CD4-positive, alpha-beta T cell (primary cell): ENCODE data around the gene MDM2. TPM values are rescaled to one million over a fixed set of nuclear protein-coding genes. Genes with fewer than 3 reads are reported as not detected.

Source experiments
- ATAC-seq: fragments of 200-7000 bp; cut with Tn5 transposase; one replicate; pipeline ENCODE4 v1.10.0; 2022; ENCODE audit warnings: mild to moderate bottlenecking; ENCODE audit not compliant: poor library complexity
- CTCF ChIA-PET: fragments of 350-600 bp; sonication (Branson Sonifier 250); formaldehyde crosslinking; loops from one replicate; lab custom pipeline; 2021; ENCODE audit warnings: antibody characterized with exemption, inconsistent platforms; lab: Charles Lee
- POLR2A ChIA-PET: fragments of 350-600 bp; sonication (Branson Sonifier 250); formaldehyde crosslinking; loops from one replicate; lab custom pipeline; 2021; ENCODE audit warnings: antibody characterized with exemption, inconsistent platforms; lab: Charles Lee
- DNase-seq, 14 experiments: peaks; one replicate each; pipeline ENCODE4 v3.0.0-alpha.2; 2013 to 2020; ENCODE audit warnings: mixed read lengths in 2 of 14
- H3K27ac ChIP-seq, 2 donors: one replicate each; pipeline versions ENCODE4 v1.5.1 to v1.7.0; 2013; ENCODE audit warnings: low read length in 2 of 2, low read depth in 1 of 2, mild to moderate bottlenecking in 1 of 2
- H3K27me3 ChIP-seq, 2 experiments: 1 replicate in 1 of 2; 2 replicates in 1 of 2; pipeline versions ENCODE4 v1.6.1 to v1.7.0; 2013; ENCODE audit warnings: low read length in 2 of 2, control low read depth in 1 of 2, mild to moderate bottlenecking in 1 of 2, moderate library complexity in 1 of 2; ENCODE audit not compliant: insufficient read depth in 2 of 2, control insufficient read depth in 1 of 2
- H3K36me3 ChIP-seq: one replicate; pipeline ENCODE4 v1.6.1; 2013; ENCODE audit warnings: low read length, control low read depth; ENCODE audit not compliant: insufficient read depth
- H3K4me1 ChIP-seq: one replicate; pipeline ENCODE4 v1.6.1; 2013; ENCODE audit warnings: low read length, control low read depth; ENCODE audit not compliant: insufficient read depth
- H3K4me3 ChIP-seq: one replicate; pipeline ENCODE4 v1.5.1; 2013; ENCODE audit warnings: mild to moderate bottlenecking, low read length, moderate library complexity
- H3K9me3 ChIP-seq, 2 experiments: 1 replicate in 1 of 2; 2 replicates in 1 of 2; pipeline versions ENCODE4 v1.6.1 to v1.7.0; 2013; ENCODE audit warnings: low read length in 2 of 2, mild to moderate bottlenecking in 2 of 2, control low read depth in 1 of 2, moderate library complexity in 1 of 2; ENCODE audit not compliant: control insufficient read depth in 1 of 2, insufficient read depth in 1 of 2
- H3K27ac Mint-ChIP-seq: one replicate; pipeline ENCODE4 v1.8.0; 2020; ENCODE audit warnings: mixed read lengths
- H3K27me3 Mint-ChIP-seq: one replicate; pipeline ENCODE4 v1.8.0; 2021; ENCODE audit warnings: mixed read lengths
- H3K36me3 Mint-ChIP-seq: one replicate; pipeline ENCODE4 v1.8.0; 2021; ENCODE audit warnings: low read depth, mixed read lengths
- H3K4me1 Mint-ChIP-seq: one replicate; pipeline ENCODE4 v1.8.0; 2021; ENCODE audit warnings: low read depth, mixed read lengths
- H3K4me3 Mint-ChIP-seq: one replicate; pipeline ENCODE4 v1.8.0; 2020; ENCODE audit warnings: mild to moderate bottlenecking, mixed read lengths
- H3K9me3 Mint-ChIP-seq: one replicate; pipeline ENCODE4 v1.8.0; 2020; ENCODE audit warnings: mixed read lengths
- CTCF ChIP-seq: fragments of 200-600 bp; IDR thresholded peaks from one replicate; pipeline ENCODE4 v1.8.0; 2022; ENCODE audit warnings: antibody characterized with exemption, mild to moderate bottlenecking
- intact Hi-C, 2 experiments: fragments of 100-400 bp; cut with DNase I in 1 of 2; cut with micrococcal nuclease in 1 of 2; formaldehyde crosslinking; loops; one replicate each; pipeline versions ENCODE4 v1.15.1 to v1.9.0; 2023 to 2025; cut with DNase I, micrococcal nuclease
- total RNA-seq, 174 experiments: library from RNA in 2 of 174; stranded (reverse) in 2 of 174; gene quantifications; one replicate each; pipeline ENCODE4 v1.2.3 and lab custom pipeline; 2021 to 2026

The MDM2 gene
- total RNA-seq, 2 experiments from 2014 or later, result 90.8 TPM

GRCh38 chr12:68793975-68794652 is 13.9 kb upstream of the MDM2 start:
- no peaks in the 10 kb centered on the region for H3K9me3 ChIP-seq
- no peaks in the 10 kb centered on the region for H3K36me3 ChIP-seq
- H3K4me1 Mint-ChIP-seq, result no peaks in the 10 kb centered on the region
- H3K9me3 Mint-ChIP-seq, result no peaks in the 10 kb centered on the region
- TF ChIP-seq CTCF, result no peak
- ChIA-PET CTCF (no interaction called here), POLR2A (interaction anchor here (0.7 to 1.4 kb wide), 2 partner anchors 13 to 15 kb away, joined by 3 to 7 read pairs; no protein-coding TSS in a partner anchor)
- intact Hi-C loops, result no loop called here
- H3K36me3 Mint-ChIP-seq, result no peaks in the 10 kb centered on the region
- ATAC-seq (no peak), DNase-seq (no peak)
- no peaks in the 10 kb centered on the region for H3K27me3 Mint-ChIP-seq
- no peaks in the 10 kb centered on the region for H3K4me1 ChIP-seq
- H3K27me3 ChIP-seq, result no peaks in the 10 kb centered on the region
- no peak overlapping the region for H3K4me3 ChIP-seq
- H3K27ac ChIP-seq, result no peak overlapping the region
- H3K27ac Mint-ChIP-seq, result no peak overlapping the region
- H3K4me3 Mint-ChIP-seq, result no peak overlapping the region

- H3K27me3 ChIP-seq, result no peaks in the 10 kb centered on the region
- POLR2A ChIA-PET, result interaction anchor here (0.7 kb wide), 1 partner anchor 14 kb away, joined by 3 read pairs; no protein-coding TSS in a partner anchor
- no peak overlapping the region for H3K27ac ChIP-seq
- CTCF ChIA-PET, result no interaction called here
- H3K36me3 ChIP-seq, result no peaks in the 10 kb centered on the region
- no peaks in the 10 kb centered on the region for H3K9me3 Mint-ChIP-seq
- H3K4me3 Mint-ChIP-seq, result no peak overlapping the region
- no peaks in the 10 kb centered on the region for H3K36me3 Mint-ChIP-seq
- no peaks in the 10 kb centered on the region for H3K4me1 ChIP-seq
- DNase-seq, result no peak
- no peaks in the 10 kb centered on the region for H3K4me1 Mint-ChIP-seq
- no peak overlapping the region for H3K27ac Mint-ChIP-seq
- TF ChIP-seq CTCF, result no peak
- no peaks in the 10 kb centered on the region for H3K9me3 ChIP-seq
- no peak for ATAC-seq
- intact Hi-C loops, result no loop called here
- no peaks in the 10 kb centered on the region for H3K27me3 Mint-ChIP-seq
- no peak overlapping the region for H3K4me3 ChIP-seq
These were observed 13.2 kb upstream of the MDM2 start for GRCh38 chr12:68794653-68795251.

- intact Hi-C loops, result no loop called here
- no peak overlapping the region for H3K4me3 ChIP-seq
- ATAC-seq (no peak), DNase-seq (no peak)
- no peaks in the 10 kb centered on the region for H3K36me3 ChIP-seq
- H3K4me1 Mint-ChIP-seq, result no peaks in the 10 kb centered on the region
- no peak overlapping the region for H3K4me3 Mint-ChIP-seq
- TF ChIP-seq CTCF, result no peak
- H3K9me3 Mint-ChIP-seq, result no peaks in the 10 kb centered on the region
- H3K36me3 Mint-ChIP-seq, result no peaks in the 10 kb centered on the region
- no peaks in the 10 kb centered on the region for H3K27me3 Mint-ChIP-seq
- no peak overlapping the region for H3K27ac Mint-ChIP-seq
- H3K4me1 ChIP-seq, result no peaks in the 10 kb centered on the region
- ChIA-PET CTCF (interaction anchor here (2.4 kb wide), 1 partner anchor 11 kb away, joined by 8 read pairs; the partner anchor contains the start of gene MDM2), POLR2A (interaction anchor here (2.4 kb wide), 1 partner anchor 11 kb away, joined by 9 read pairs; the partner anchor contains the start of gene MDM2)
- no peak overlapping the region for H3K27ac ChIP-seq
- H3K27me3 ChIP-seq, result no peaks in the 10 kb centered on the region
- H3K9me3 ChIP-seq, result no peaks in the 10 kb centered on the region
These were observed 11.6 kb upstream of the MDM2 start for GRCh38 chr12:68796399-68796798.
